ENCODE data around the gene PLD3. TPM values are rescaled to one million over a fixed set of nuclear protein-coding genes. Genes with fewer than 3 reads are reported as not detected.

The PLD3 gene
- total RNA-seq, 1 experiment from 2014 or later: 310 TPM

- intact Hi-C loops (cut with micrococcal nuclease; ENCODE audit: unreplicated experiment): loop anchor here (2.0 to 5.0 kb wide), 2 partner anchors 217 to 293 kb away; no protein-coding TSS in a partner anchor
- H3K4me1 ChIP-seq (ENCODE audit: insufficient read depth, low read length, poor library complexity, severe bottlenecking): peaks cover 35% of the 10 kb centered on the region
- no peak overlapping the region for H3K4me3 ChIP-seq (ENCODE audit: low read depth, low read length, poor library complexity, severe bottlenecking)
- no peaks in the 10 kb centered on the region for H3K9me3 ChIP-seq (ENCODE audit: low read depth, low read length, poor library complexity, severe bottlenecking)
- ChIA-PET CTCF (interaction anchor here (0.5 to 2.2 kb wide), 24 partner anchors 8 to 759 kb away, joined by 3 to 15 read pairs (median 4); partner anchors contain the start of genes C19orf47 and PLD3), POLR2A (ENCODE audit: low non-redundant PET) (interaction anchor here (0.7 kb wide), 1 partner anchor 108 kb away, joined by 4 read pairs; the partner anchor contains the start of gene PRX)
- H3K36me3 ChIP-seq (ENCODE audit: insufficient read depth, low read length, poor library complexity, severe bottlenecking): no peaks in the 10 kb centered on the region
- BruUV-seq (replicated peaks): no TSS peak
- TF ChIP-seq CTCF (conservative IDR thresholded peaks at IDR 0.05; ENCODE audit: low read depth, low read length) (peak; percentile 84), EZH2 (IDR thresholded peaks at IDR 0.05; ENCODE audit: borderline replicate concordance, low read depth, low read length, poor library complexity, severe bottlenecking) (no peak)
- H3K27ac ChIP-seq (ENCODE audit: low read depth, low read length, poor library complexity, severe bottlenecking): peak overlapping the region; percentile 86
- no peaks in the 10 kb centered on the region for H3K27me3 ChIP-seq (replicated peaks; ENCODE audit: insufficient read depth, low read depth, low read length, poor library complexity)
- peak; percentile 93 for DNase-seq (ENCODE audit: low spot score)
Observed at GRCh38 chr19:40305403-40305802, 43.1 kb upstream of the PLD3 start.

GRCh38 chr19:40309666-40310065, 38.8 kb upstream of the PLD3 start:
- Histone ChIP-seq H3K36me3 (ENCODE audit: insufficient read depth, low read length, poor library complexity, severe bottlenecking) (no peaks in the 10 kb centered on the region), H3K9me3 (ENCODE audit: low read depth, low read length, poor library complexity, severe bottlenecking) (no peaks in the 10 kb centered on the region), H3K4me1 (ENCODE audit: insufficient read depth, low read length, poor library complexity, severe bottlenecking) (peaks cover 16% of the 10 kb centered on the region), H3K27ac (ENCODE audit: low read depth, low read length, poor library complexity, severe bottlenecking) (no peak overlapping the region), H3K27me3 (replicated peaks; ENCODE audit: insufficient read depth, low read depth, low read length, poor library complexity) (no peaks in the 10 kb centered on the region), H3K4me3 (ENCODE audit: low read depth, low read length, poor library complexity, severe bottlenecking) (no peak overlapping the region)
- no TSS peak for BruUV-seq (replicated peaks)
- POLR2A ChIA-PET (ENCODE audit: low non-redundant PET): no interaction called here
- CTCF ChIA-PET: interaction anchor here (0.6 to 0.7 kb wide), 2 partner anchors 111 to 175 kb away, joined by 3 to 4 read pairs; no protein-coding TSS in a partner anchor
- intact Hi-C loops (cut with micrococcal nuclease; ENCODE audit: unreplicated experiment): loop anchor here (5.0 kb wide), 1 partner anchor 213 kb away; no protein-coding TSS in a partner anchor
- TF ChIP-seq CTCF (conservative IDR thresholded peaks at IDR 0.05; ENCODE audit: low read depth, low read length) (no peak), EZH2 (IDR thresholded peaks at IDR 0.05; ENCODE audit: borderline replicate concordance, low read depth, low read length, poor library complexity, severe bottlenecking) (no peak)
- no peak for DNase-seq (ENCODE audit: low spot score)

- no TSS peak for BruUV-seq (replicated peaks)
- POLR2A ChIA-PET (ENCODE audit: low non-redundant PET): no interaction called here
- TF ChIP-seq CTCF (conservative IDR thresholded peaks at IDR 0.05; ENCODE audit: low read depth, low read length) (no peak), EZH2 (IDR thresholded peaks at IDR 0.05; ENCODE audit: borderline replicate concordance, low read depth, low read length, poor library complexity, severe bottlenecking) (no peak)
- H3K27ac ChIP-seq (ENCODE audit: low read depth, low read length, poor library complexity, severe bottlenecking): no peak overlapping the region
- H3K27me3 ChIP-seq (replicated peaks; ENCODE audit: insufficient read depth, low read depth, low read length, poor library complexity): no peaks in the 10 kb centered on the region
- intact Hi-C loops (cut with micrococcal nuclease; ENCODE audit: unreplicated experiment): no loop called here
- H3K4me3 ChIP-seq (ENCODE audit: low read depth, low read length, poor library complexity, severe bottlenecking): no peak overlapping the region
- DNase-seq (ENCODE audit: low spot score): no peak
- no peaks in the 10 kb centered on the region for H3K9me3 ChIP-seq (ENCODE audit: low read depth, low read length, poor library complexity, severe bottlenecking)
- peaks cover 15% of the 10 kb centered on the region for H3K4me1 ChIP-seq (ENCODE audit: insufficient read depth, low read length, poor library complexity, severe bottlenecking)
- CTCF ChIA-PET: interaction anchor here (0.5 kb wide), 1 partner anchor 15 kb away, joined by 4 read pairs; no protein-coding TSS in a partner anchor
- H3K36me3 ChIP-seq (ENCODE audit: insufficient read depth, low read length, poor library complexity, severe bottlenecking): no peaks in the 10 kb centered on the region
Observed at GRCh38 chr19:40312533-40312932, 36.0 kb upstream of the PLD3 start.
